ENCODE results near the gene KISS1. TPM values are rescaled to one million over a fixed set of nuclear protein-coding genes. Genes with fewer than 3 reads are reported as not detected.

Gene KISS1
- total RNA-seq, 6 donors from 2014 or later = 0.91 to 6.5 TPM; not detected in 4

DNA sequence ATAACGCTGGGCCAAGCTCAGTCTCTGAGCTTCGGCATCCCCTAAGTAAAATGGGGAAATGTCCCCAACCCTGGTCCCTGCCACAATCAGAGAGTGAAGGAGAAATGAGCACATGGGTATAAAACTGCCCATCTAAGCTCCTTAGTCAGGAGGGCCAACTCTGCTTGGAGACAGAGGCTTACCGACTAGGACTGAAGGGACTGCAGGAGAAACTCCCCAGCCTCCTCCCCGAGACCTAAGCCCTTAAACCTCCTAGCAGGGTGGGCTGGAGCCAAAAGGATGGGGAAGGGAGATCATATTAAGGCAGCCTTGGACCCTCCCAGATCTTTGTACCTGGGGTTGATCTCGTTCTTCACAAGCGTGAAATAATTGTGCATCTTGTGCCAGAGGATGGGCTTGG lies 50.0 kb downstream of the KISS1 start:
- H3K4me1 ChIP-seq = peaks cover 2 to 10% (median 4%) of the 10 kb centered on the region in 4 donors
- TF ChIP-seq CTCF (IDR thresholded peaks at IDR 0.05) = no peak
- DNase-seq (no peak), ATAC-seq (ENCODE audit: low FRiP score in 2 of 2) (no peak)
- no peaks in the 10 kb centered on the region for H3K9me3 ChIP-seq
- 87 to 89% methylated on average over 3 to 6 of the region's 6 CpGs for WGBS, 2 donors
- H3K27ac ChIP-seq = no peak overlapping the region
- H3K36me3 ChIP-seq = peaks cover 0 to 3% (median 0%) of the 10 kb centered on the region in 4 donors
- H3K4me3 ChIP-seq = no peak overlapping the region
- H3K27me3 ChIP-seq = no peaks in the 10 kb centered on the region

- H3K9me3 ChIP-seq = no peaks in the 10 kb centered on the region
- H3K36me3 ChIP-seq = peaks cover 0 to 3% (median 0%) of the 10 kb centered on the region in 4 donors
- DNase-seq = no peak
- no peaks in the 10 kb centered on the region for H3K27me3 ChIP-seq
- ATAC-seq (ENCODE audit: low FRiP score in 2 of 2) = no peak
- no peaks in the 10 kb centered on the region for H3K4me1 ChIP-seq
- no peak for TF ChIP-seq CTCF (IDR thresholded peaks at IDR 0.05)
- no peak for TF ChIP-seq EP300 (IDR thresholded peaks at IDR 0.05)
- TF ChIP-seq POLR2AphosphoS5 (IDR thresholded peaks at IDR 0.05) = no peak
- TF ChIP-seq POLR2A (IDR thresholded peaks at IDR 0.05) = no peak
- H3K4me3 ChIP-seq = no peak overlapping the region
- 68 to 76% methylated on average over 4 of the region's 4 CpGs for WGBS, 2 donors
- H3K27ac ChIP-seq = no peak overlapping the region
These were observed 51.2 kb downstream of the KISS1 start for GRCh38 chr1:204145033-204145504.

DNA sequence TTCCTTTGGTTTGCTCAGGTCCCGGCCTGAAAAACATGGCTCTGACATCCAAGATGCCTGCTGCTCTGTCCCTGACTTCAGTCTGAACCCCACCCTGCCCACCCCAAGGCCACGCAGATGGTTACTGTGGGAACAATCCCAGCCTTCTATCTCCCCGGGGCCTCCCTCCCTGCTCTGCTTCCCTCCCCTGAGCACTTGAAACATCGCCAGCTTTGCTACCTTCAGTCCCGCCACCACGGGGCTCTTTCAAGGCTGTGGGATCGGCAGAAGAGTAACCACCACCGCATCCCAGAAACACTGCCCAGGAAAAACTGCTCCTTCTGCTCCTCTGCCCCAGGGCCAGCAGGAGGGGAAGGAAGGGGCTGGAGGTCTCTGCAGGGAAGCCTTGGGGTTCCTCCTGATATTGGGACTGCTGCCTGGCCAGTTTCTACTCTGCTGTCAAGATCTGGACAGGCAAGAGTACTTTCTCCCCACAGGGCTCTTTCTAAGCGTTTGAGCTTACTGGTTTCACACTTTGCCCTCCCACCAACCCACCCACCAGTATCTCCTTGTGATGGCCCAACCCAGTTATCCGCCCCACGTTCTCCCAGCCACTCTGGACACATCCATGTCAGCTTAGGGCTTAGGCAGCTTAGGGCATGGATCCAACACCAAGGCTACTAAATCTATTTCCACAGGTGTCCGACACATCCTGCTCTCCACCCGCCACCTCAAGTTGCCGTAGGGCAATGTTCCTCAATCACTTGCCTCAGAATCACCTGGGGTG lies 52.8 kb downstream of the KISS1 start:
- no peak for ATAC-seq (ENCODE audit: low FRiP score in 2 of 2)
- peaks cover 0 to 7% (median 0%) of the 10 kb centered on the region in 4 donors for H3K36me3 ChIP-seq
- H3K9me3 ChIP-seq = no peaks in the 10 kb centered on the region
- no peaks in the 10 kb centered on the region for H3K27me3 ChIP-seq
- H3K4me1 ChIP-seq = no peaks in the 10 kb centered on the region
- 81 to 83% methylated on average over 13 to 14 of the region's 14 CpGs for WGBS, 2 donors
- no peak overlapping the region for H3K4me3 ChIP-seq
- no peak overlapping the region for H3K27ac ChIP-seq
- DNase-seq = no peak
- TF ChIP-seq POLR2AphosphoS5 (IDR thresholded peaks at IDR 0.05) = no peak
- no peak for TF ChIP-seq CTCF (IDR thresholded peaks at IDR 0.05)
- TF ChIP-seq POLR2A (IDR thresholded peaks at IDR 0.05) = no peak
- no peak for TF ChIP-seq EP300 (IDR thresholded peaks at IDR 0.05)

DNA sequence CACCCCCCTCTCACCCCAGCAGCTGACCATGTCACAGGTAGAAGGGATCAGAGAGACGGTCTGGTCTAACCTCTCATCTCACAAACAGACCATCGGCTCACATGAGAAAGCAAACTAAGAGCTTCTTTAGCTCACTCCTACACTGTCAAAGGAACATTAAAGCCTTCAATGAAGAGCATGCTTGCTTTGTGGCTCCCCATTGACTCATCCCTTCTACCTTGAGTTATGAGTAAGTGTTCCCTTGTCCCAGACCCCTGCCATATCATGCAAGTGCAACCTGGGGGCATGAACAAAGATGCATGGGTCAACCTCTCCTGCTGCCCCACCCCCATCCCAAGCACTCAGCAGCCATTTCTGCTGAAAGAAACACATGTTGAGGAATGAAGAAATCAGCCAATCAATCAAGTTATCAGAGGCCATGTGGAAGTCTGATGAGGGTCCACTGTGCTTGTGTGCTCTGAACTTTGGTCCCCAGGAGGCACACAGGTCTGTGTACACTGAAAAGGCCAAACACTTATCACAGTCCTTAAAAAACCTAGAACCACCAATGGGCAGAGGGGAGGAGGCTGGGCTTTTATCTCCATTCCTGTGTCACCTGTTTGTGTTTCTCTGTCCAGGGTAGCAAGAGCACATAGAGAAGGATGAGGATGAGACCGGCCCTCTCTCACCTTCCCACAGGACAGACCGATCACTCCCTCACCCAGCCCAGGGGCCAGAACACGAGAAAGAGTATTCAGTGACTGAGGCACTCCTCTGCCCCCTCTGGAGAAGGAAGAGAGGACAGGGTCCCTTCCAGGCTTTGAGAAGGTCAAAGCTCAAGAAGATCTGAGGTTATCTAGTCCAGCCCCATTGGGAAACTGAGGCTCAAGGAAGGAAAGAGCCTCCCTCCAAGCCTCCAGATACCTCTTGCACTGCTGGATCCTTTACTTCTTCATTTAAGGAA lies 54.0 kb downstream of the KISS1 start:
- no peaks in the 10 kb centered on the region for H3K4me1 ChIP-seq
- TF ChIP-seq EP300 (IDR thresholded peaks at IDR 0.05) (no peak), CTCF (IDR thresholded peaks at IDR 0.05) (no peak), POLR2AphosphoS5 (IDR thresholded peaks at IDR 0.05) (no peak), POLR2A (IDR thresholded peaks at IDR 0.05) (no peak)
- H3K4me3 ChIP-seq = no peak overlapping the region
- peaks cover 0 to 7% (median 0%) of the 10 kb centered on the region in 4 donors for H3K36me3 ChIP-seq
- no peak for DNase-seq
- H3K27me3 ChIP-seq = no peaks in the 10 kb centered on the region
- WGBS, 2 donors = 81 to 84% methylated on average over 5 of the region's 5 CpGs
- H3K9me3 ChIP-seq = no peaks in the 10 kb centered on the region
- no peak overlapping the region for H3K27ac ChIP-seq
- no peak for ATAC-seq (ENCODE audit: low FRiP score in 2 of 2)
